Right kidney (tissue), 1 donor: ENCODE data around the gene ZNF112.

Source experiments
- DNase-seq: peaks from one replicate; pipeline ENCODE4 v3.0.0-alpha.2; 2016

ZNF112 gene

GRCh38 chr19:44284968-44285367 is 71.5 kb downstream of the ZNF112 start:
- DNase-seq, result no peak

GRCh38 chr19:44282846-44283245 is 73.6 kb downstream of the ZNF112 start:
- DNase-seq, result no peak

GRCh38 chr19:44280916-44281315 is 75.6 kb downstream of the ZNF112 start:
- DNase-seq, result no peak

- DNase-seq, result no peak
These were observed 78.2 kb downstream of the ZNF112 start for GRCh38 chr19:44278181-44278690.

GRCh38 chr19:44277331-44277730 is 79.1 kb downstream of the ZNF112 start:
- DNase-seq, result no peak
